Measurements from ENCODE around the gene RFX8. TPM values are rescaled to one million over a fixed set of nuclear protein-coding genes. Genes with fewer than 3 reads are reported as not detected.
"Not testable (repeated sequence)": the region's sequence is repeated elsewhere in the genome, so short reads cannot be mapped to it uniquely, and the experiment has no call there.

The RFX8 gene
- total and polyA plus RNA-seq, 9 of the 15 experiments (the other 6 are each of a cell fraction or from before 2014, with no cell fraction given): not detected

DNA sequence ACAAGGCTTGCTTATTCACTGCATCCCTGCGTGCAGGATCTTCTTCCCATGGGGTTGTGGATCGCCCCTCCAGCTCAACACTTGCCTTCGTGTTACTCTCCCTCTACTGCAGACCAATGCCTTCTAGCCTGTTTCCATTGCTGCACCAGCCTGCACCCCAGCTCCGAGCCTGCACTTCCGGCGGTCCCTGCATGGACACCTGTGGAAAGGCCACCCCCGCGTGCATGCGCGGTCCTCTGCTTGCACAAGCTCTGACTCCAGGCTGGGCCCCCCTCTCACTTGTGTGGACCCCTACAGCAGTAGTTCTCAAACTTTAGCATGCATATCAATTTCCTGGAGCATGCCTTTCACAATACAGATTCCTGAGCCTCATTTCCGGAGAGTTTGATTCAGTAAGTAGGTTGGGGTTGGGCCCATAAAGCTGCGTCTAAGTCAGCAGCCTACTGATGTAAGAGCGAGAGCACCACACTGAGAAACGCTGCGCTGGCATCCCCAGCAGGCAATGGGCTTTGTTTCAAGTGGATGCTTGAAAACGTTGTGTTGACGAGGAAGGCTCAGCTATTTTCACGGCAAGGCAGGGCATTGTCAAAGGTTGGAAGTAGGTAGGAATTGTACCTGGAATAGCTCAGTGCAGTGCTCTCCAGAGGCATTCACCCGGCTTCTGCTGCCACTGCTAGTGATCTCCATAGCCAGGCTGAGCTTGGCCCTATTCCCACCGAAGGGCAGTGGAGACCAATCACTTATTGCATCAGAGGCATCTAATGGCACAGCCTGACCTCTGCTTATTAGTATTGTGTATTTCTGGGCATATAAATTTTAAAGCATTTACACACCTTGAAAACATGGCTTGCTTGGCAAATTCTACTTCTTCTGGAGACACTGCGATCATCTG, 120.2 kb downstream of the RFX8 start (continued):
- TF ChIP-seq, protein P1, sequence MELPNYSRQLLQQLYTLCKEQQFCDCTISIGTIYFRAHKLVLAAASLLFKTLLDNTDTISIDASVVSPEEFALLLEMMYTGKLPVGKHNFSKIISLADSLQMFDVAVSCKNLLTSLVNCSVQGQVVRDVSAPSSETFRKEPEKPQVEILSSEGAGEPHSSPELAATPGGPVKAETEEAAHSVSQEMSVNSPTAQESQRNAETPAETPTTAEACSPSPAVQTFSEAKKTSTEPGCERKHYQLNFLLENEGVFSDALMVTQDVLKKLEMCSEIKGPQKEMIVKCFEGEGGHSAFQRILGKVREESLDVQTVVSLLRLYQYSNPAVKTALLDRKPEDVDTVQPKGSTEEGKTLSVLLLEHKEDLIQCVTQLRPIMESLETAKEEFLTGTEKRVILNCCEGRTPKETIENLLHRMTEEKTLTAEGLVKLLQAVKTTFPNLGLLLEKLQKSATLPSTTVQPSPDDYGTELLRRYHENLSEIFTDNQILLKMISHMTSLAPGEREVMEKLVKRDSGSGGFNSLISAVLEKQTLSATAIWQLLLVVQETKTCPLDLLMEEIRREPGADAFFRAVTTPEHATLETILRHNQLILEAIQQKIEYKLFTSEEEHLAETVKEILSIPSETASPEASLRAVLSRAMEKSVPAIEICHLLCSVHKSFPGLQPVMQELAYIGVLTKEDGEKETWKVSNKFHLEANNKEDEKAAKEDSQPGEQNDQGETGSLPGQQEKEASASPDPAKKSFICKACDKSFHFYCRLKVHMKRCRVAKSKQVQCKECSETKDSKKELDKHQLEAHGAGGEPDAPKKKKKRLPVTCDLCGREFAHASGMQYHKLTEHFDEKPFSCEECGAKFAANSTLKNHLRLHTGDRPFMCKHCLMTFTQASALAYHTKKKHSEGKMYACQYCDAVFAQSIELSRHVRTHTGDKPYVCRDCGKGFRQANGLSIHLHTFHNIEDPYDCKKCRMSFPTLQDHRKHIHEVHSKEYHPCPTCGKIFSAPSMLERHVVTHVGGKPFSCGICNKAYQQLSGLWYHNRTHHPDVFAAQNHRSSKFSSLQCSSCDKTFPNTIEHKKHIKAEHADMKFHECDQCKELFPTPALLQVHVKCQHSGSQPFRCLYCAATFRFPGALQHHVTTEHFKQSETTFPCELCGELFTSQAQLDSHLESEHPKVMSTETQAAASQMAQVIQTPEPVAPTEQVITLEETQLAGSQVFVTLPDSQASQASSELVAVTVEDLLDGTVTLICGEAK (IDR thresholded peaks at IDR 0.05): no peak
- TF ChIP-seq, protein P1 (CRISPR knock-in tag; IDR thresholded peaks at IDR 0.05): no peak
- TF ChIP-seq ZNF778 (CRISPR knock-in tag; IDR thresholded peaks at IDR 0.05) (no peak), PBX2 (CRISPR knock-in tag; IDR thresholded peaks at IDR 0.05; ENCODE audit: low read depth) (no peak), PBX2 (tag; conservative IDR thresholded peaks at IDR 0.05; ENCODE audit: low read depth) (no peak), STAT5B (CRISPR knock-in tag; IDR thresholded peaks at IDR 0.05) (no peak), IFI16 (CRISPR knock-in tag; IDR thresholded peaks at IDR 0.05) (no peak), BACH1 (tag; IDR thresholded peaks at IDR 0.05) (no peak), PML (IDR thresholded peaks at IDR 0.05; ENCODE audit: low read length) (no peak)

GRCh38 chr2:101352631-101353030, 122.3 kb downstream of the RFX8 start:
- BruUV-seq (replicated peaks); FAIRE-seq; H3K9me3 ChIP-seq (replicated peaks; ENCODE audit: control insufficient read depth, insufficient read depth, low read depth, low read length); H3K27ac ChIP-seq (ENCODE audit: extremely low read depth, low read depth, low read length); ATAC-seq; H3K79me2 ChIP-seq (ENCODE audit: control insufficient read depth, insufficient read depth, low read length); H4K20me1 ChIP-seq (replicated peaks; ENCODE audit: control insufficient read depth, insufficient read depth, low read length); H3K4me1 ChIP-seq (replicated peaks in 1 of 2; ENCODE audit: control insufficient read depth in 2 of 2, insufficient read depth in 2 of 2, low read length in 2 of 2); H3K9me1 ChIP-seq (ENCODE audit: control insufficient read depth, insufficient read depth, low read length); H3K36me3 ChIP-seq (ENCODE audit: control insufficient read depth, insufficient read depth, low read length); CTCF ChIA-PET (ENCODE audit: low intra/inter-chr PET ratio); intact Hi-C loops (cut with micrococcal nuclease); H3K9ac ChIP-seq (ENCODE audit: insufficient read depth in 1 of 2, low read depth in 2 of 2, low read length in 2 of 2); H3K4me3 ChIP-seq; H3K4me2 ChIP-seq (ENCODE audit: insufficient read depth, low read length); DNase-seq (ENCODE audit: extremely low read depth in 1 of 4, low spot score in 3 of 4); H2AFZ ChIP-seq (ENCODE audit: low read depth, low read length); in situ Hi-C loops (cut with MboI): not testable (repeated sequence)
- POLR2A ChIA-PET: interaction anchor here (0.6 to 1.3 kb wide), 2 partner anchors 10 to 43 kb away, joined by 3 to 4 read pairs; no protein-coding TSS in a partner anchor
- WGBS (ENCODE audit: insufficient coverage, low coverage, missing lambda C conversion rate): 3% methylated on average over 4 of the region's 4 CpGs
- H3K27me3 ChIP-seq (ENCODE audit: control insufficient read depth in 2 of 2, insufficient read depth in 2 of 2, low read length in 2 of 2): peaks cover 7 to 38% of the 10 kb centered on the region in 2 experiments; a peak in 3 of 5 replicates

Data from K562 (cell line).